RWPE2 (cell line): ENCODE results near the gene SYK.

Source experiments
- ATAC-seq: fragments of 200-7000 bp; cut with Tn5 transposase; 3 replicates; pipeline ENCODE4 v1.9.1; 2021; ENCODE audit warnings: low read depth
- DNase-seq: peaks from one replicate; pipeline ENCODE4 v3.0.0-alpha.2; 2020; ENCODE audit warnings: low spot score
- H3K27ac ChIP-seq: fragments of 450-650 bp; 2 replicates; pipeline ENCODE4 v1.5.1; 2017; ENCODE audit warnings: mild to moderate bottlenecking; ENCODE audit not compliant: poor library complexity, severe bottlenecking
- H3K27me3 ChIP-seq: fragments of 250-450 bp; sonication (Bioruptor Pico); 2 replicates; pipeline ENCODE4 v1.5.1; 2021; ENCODE audit warnings: mild to moderate bottlenecking, moderate library complexity; ENCODE audit not compliant: insufficient read depth, poor library complexity, severe bottlenecking
- H3K36me3 ChIP-seq: fragments of 250-450 bp; sonication (Bioruptor Pico); 2 replicates; pipeline ENCODE4 v1.5.1; 2020; ENCODE audit warnings: low read depth, mild to moderate bottlenecking, moderate library complexity
- H3K4me1 ChIP-seq: fragments of 250-450 bp; sonication (Bioruptor Pico); 2 replicates; pipeline ENCODE4 v1.5.1; 2021; ENCODE audit warnings: mild to moderate bottlenecking, moderate library complexity; ENCODE audit not compliant: insufficient read depth, poor library complexity, severe bottlenecking
- H3K4me3 ChIP-seq: fragments of 250-450 bp; sonication (Bioruptor Pico); 2 replicates; pipeline ENCODE4 v1.5.1; 2021; ENCODE audit warnings: mild to moderate bottlenecking, moderate library complexity; ENCODE audit not compliant: severe bottlenecking
- H3K9me3 ChIP-seq: fragments of 250-450 bp; sonication (Bioruptor Pico); 2 replicates; pipeline ENCODE4 v1.5.1; 2021; ENCODE audit warnings: mild to moderate bottlenecking, moderate library complexity; ENCODE audit not compliant: severe bottlenecking
- CTCF ChIP-seq: fragments of 450-650 bp; IDR thresholded peaks from one replicate; pipeline ENCODE4 v1.5.1; 2017; ENCODE audit warnings: mild to moderate bottlenecking, moderate library complexity; ENCODE audit not compliant: poor library complexity, severe bottlenecking

The SYK gene

GRCh38 chr9:90906316-90907055 is 104.9 kb downstream of the SYK start:
- Histone ChIP-seq H3K27me3 (no peaks in the 10 kb centered on the region), H3K4me3 (no peak overlapping the region), H3K9me3 (no peaks in the 10 kb centered on the region), H3K4me1 (no peaks in the 10 kb centered on the region), H3K27ac (no peak overlapping the region), H3K36me3 (no peaks in the 10 kb centered on the region)
- TF ChIP-seq CTCF, result no peak
- DNase-seq, result no peak
- ATAC-seq, result no peak

GRCh38 chr9:90907056-90907445 is 105.4 kb downstream of the SYK start:
- no peaks in the 10 kb centered on the region for H3K27me3 ChIP-seq
- H3K9me3 ChIP-seq, result no peaks in the 10 kb centered on the region
- no peak overlapping the region for H3K4me3 ChIP-seq
- no peaks in the 10 kb centered on the region for H3K4me1 ChIP-seq
- no peak overlapping the region for H3K27ac ChIP-seq
- ATAC-seq, result no peak
- no peaks in the 10 kb centered on the region for H3K36me3 ChIP-seq
- DNase-seq, result no peak
- no peak for TF ChIP-seq CTCF

GRCh38 chr9:90907790-90908189 is 106.2 kb downstream of the SYK start:
- Histone ChIP-seq H3K27me3 (no peaks in the 10 kb centered on the region), H3K9me3 (no peaks in the 10 kb centered on the region), H3K36me3 (no peaks in the 10 kb centered on the region), H3K4me3 (no peak overlapping the region), H3K4me1 (no peaks in the 10 kb centered on the region), H3K27ac (no peak overlapping the region)
- no peak for ATAC-seq
- TF ChIP-seq CTCF, result no peak
- DNase-seq, result no peak

GRCh38 chr9:90909225-90909624 is 107.6 kb downstream of the SYK start:
- no peak for ATAC-seq

More at GRCh38 chr9:90909225-90909624, 107.6 kb downstream of the SYK start:
- TF ChIP-seq CTCF, result no peak
- no peak for DNase-seq
- Histone ChIP-seq H3K27me3 (no peaks in the 10 kb centered on the region), H3K36me3 (no peaks in the 10 kb centered on the region), H3K4me1 (no peaks in the 10 kb centered on the region), H3K9me3 (no peaks in the 10 kb centered on the region), H3K27ac (no peak overlapping the region), H3K4me3 (no peak overlapping the region)
